ENCODE measurements around the gene TWNK. TPM values are rescaled to one million over a fixed set of nuclear protein-coding genes. Genes with fewer than 3 reads are reported as not detected.

Gene TWNK
- total RNA-seq, 4 donors from 2014 or later = 4.2 to 9.2 (median 6.4) TPM

- H3K4me3 ChIP-seq (ENCODE audit: low read depth, poor library complexity, severe bottlenecking) = no peak overlapping the region
- no peak for TF ChIP-seq POLR2A (IDR thresholded peaks at IDR 0.05)
- TF ChIP-seq CTCF (IDR thresholded peaks at IDR 0.05) = no peak
- no peak for DNase-seq (ENCODE audit: low spot score in 2 of 2)
- intact Hi-C loops (cut with DNase I; ENCODE audit: low total_unique reads) = no loop called here
- WGBS, 2 donors = 92% methylated on average over 3 of the region's 3 CpGs
Observed at GRCh38 chr10:100948916-100949315, 38.4 kb upstream of the TWNK start.

GRCh38 chr10:100960251-100960650, 27.1 kb upstream of the TWNK start:
- H3K4me3 ChIP-seq (ENCODE audit: low read depth, poor library complexity, severe bottlenecking) = no peak overlapping the region
- no peak for DNase-seq (ENCODE audit: low spot score in 2 of 2)
- intact Hi-C loops (cut with DNase I; ENCODE audit: low total_unique reads) = no loop called here
- TF ChIP-seq CTCF (IDR thresholded peaks at IDR 0.05) (no peak), POLR2A (IDR thresholded peaks at IDR 0.05) (no peak)

DNA sequence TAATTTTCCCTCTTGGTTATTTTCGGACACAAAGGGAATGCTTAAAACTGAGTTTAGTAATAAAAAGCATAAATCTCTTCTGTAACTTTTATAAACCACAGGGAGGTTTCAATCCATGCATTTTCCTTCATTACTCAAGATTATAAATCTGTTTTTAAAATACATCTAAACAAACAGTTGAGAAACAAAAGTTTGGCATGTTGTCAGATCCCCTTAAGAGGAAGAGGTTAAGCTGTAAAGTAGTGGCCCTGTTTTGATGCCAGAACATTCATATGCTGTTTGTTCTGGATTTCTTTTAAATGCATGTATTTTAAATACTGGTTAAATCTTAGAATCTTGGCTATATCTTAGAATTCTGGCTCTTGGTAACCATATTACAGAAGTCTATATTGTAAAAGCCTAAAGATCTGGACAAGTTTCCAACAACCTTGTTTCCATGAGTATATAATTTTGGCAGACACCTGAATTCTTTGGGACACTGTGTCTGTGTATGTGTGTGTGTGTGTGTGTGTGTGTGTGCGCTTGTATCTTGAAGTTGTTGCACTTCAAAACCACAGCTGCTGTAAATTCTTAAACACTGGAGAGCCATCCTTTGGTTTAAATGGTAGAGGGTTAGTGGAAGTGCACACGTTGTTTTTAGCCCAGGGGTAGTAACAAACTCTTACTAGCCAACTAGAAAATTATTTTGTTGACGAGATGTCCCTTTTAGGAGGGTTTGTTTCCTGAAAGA, 24.8 kb upstream of the TWNK start:
- 79 to 87% methylated on average over 4 of the region's 4 CpGs for WGBS, 2 donors
- intact Hi-C loops (cut with DNase I; ENCODE audit: low total_unique reads) = no loop called here
- no peak for TF ChIP-seq CTCF (IDR thresholded peaks at IDR 0.05)
- TF ChIP-seq POLR2A (IDR thresholded peaks at IDR 0.05) = no peak
- DNase-seq (ENCODE audit: low spot score in 2 of 2) = no peak
- H3K4me3 ChIP-seq (ENCODE audit: low read depth, poor library complexity, severe bottlenecking) = no peak overlapping the region

GRCh38 chr10:100963826-100964225, 23.5 kb upstream of the TWNK start:
- DNase-seq (ENCODE audit: low spot score in 2 of 2) = no peak
- 92 to 96% methylated on average over 1 of the region's 1 CpG for WGBS, 2 donors
- no peak overlapping the region for H3K4me3 ChIP-seq (ENCODE audit: low read depth, poor library complexity, severe bottlenecking)
- intact Hi-C loops (cut with DNase I; ENCODE audit: low total_unique reads) = no loop called here
- TF ChIP-seq POLR2A (IDR thresholded peaks at IDR 0.05) (no peak), CTCF (IDR thresholded peaks at IDR 0.05) (no peak)

GRCh38 chr10:100965820-100966219, 21.5 kb upstream of the TWNK start:
- 69 to 71% methylated on average over 5 of the region's 5 CpGs for WGBS, 2 donors
- H3K4me3 ChIP-seq (ENCODE audit: low read depth, poor library complexity, severe bottlenecking) = no peak overlapping the region
- no peak for DNase-seq (ENCODE audit: low spot score in 2 of 2)
- TF ChIP-seq POLR2A (IDR thresholded peaks at IDR 0.05) (no peak), CTCF (IDR thresholded peaks at IDR 0.05) (no peak)
- intact Hi-C loops (cut with DNase I; ENCODE audit: low total_unique reads) = no loop called here

GRCh38 chr10:100966887-100967286, 20.5 kb upstream of the TWNK start:
- DNase-seq (ENCODE audit: low spot score in 2 of 2) = no peak
- 73 to 80% methylated on average over 2 of the region's 2 CpGs for WGBS, 2 donors
- H3K4me3 ChIP-seq (ENCODE audit: low read depth, poor library complexity, severe bottlenecking) = no peak overlapping the region
- no peak for TF ChIP-seq CTCF (IDR thresholded peaks at IDR 0.05)
- TF ChIP-seq POLR2A (IDR thresholded peaks at IDR 0.05) = no peak
- intact Hi-C loops (cut with DNase I; ENCODE audit: low total_unique reads) = no loop called here
